ENCODE data around the gene CENPC. TPM values are rescaled to one million over a fixed set of nuclear protein-coding genes. Genes with fewer than 3 reads are reported as not detected.

Gene CENPC
- total RNA-seq, 1 experiment from 2014 or later = 19.1 TPM

- TF ChIP-seq ZNF532 (CRISPR knock-in tag; IDR thresholded peaks at IDR 0.05; ENCODE audit: borderline replicate concordance) = no peak
- TF ChIP-seq TEAD4 (CRISPR knock-in tag; IDR thresholded peaks at IDR 0.05) = no peak
- no peak for TF ChIP-seq MXD4 (CRISPR knock-in tag; IDR thresholded peaks at IDR 0.05; ENCODE audit: borderline replicate concordance)
- no peak for TF ChIP-seq TP53 (CRISPR knock-in tag; IDR thresholded peaks at IDR 0.05)
- TF ChIP-seq ZNF512 (CRISPR knock-in tag; IDR thresholded peaks at IDR 0.05; ENCODE audit: borderline replicate concordance) = no peak
- no peak for TF ChIP-seq ELF4 (CRISPR knock-in tag; IDR thresholded peaks at IDR 0.05; ENCODE audit: low read depth)
- no peak for TF ChIP-seq RORB (CRISPR knock-in tag; IDR thresholded peaks at IDR 0.05)
- no peak for TF ChIP-seq CBFB (CRISPR knock-in tag; IDR thresholded peaks at IDR 0.05; ENCODE audit: low read depth)
Observed at GRCh38 chr4:67550451-67550850, 5.1 kb upstream of the CENPC start (continued).

- H3K4me1 Mint-ChIP-seq = peaks cover 5% of the 10 kb centered on the region; the same call in 1 of the 2 replicates
- TF ChIP-seq NFE2L1 (CRISPR knock-in tag; IDR thresholded peaks at IDR 0.05) = no peak
- no peak for TF ChIP-seq RELA (CRISPR knock-in tag; IDR thresholded peaks at IDR 0.05; ENCODE audit: borderline replicate concordance)
- TF ChIP-seq CREB1 (CRISPR knock-in tag; IDR thresholded peaks at IDR 0.05) = no peak
- TF ChIP-seq ATF3 (CRISPR knock-in tag; conservative IDR thresholded peaks at IDR 0.05) = no peak
- TF ChIP-seq ZNF416 (CRISPR knock-in tag; IDR thresholded peaks at IDR 0.05) = no peak
- no peak for TF ChIP-seq TEAD4 (CRISPR knock-in tag; IDR thresholded peaks at IDR 0.05)
- no peak for TF ChIP-seq ZNF512 (CRISPR knock-in tag; IDR thresholded peaks at IDR 0.05; ENCODE audit: borderline replicate concordance)
- TF ChIP-seq RORB (CRISPR knock-in tag; IDR thresholded peaks at IDR 0.05) = no peak
- no peak for TF ChIP-seq PRRX2 (CRISPR knock-in tag; IDR thresholded peaks at IDR 0.05)
- ChIA-PET CTCF (no interaction called here), POLR2A (no interaction called here)
- no peaks in the 10 kb centered on the region for H3K27me3 Mint-ChIP-seq (ENCODE audit: low read depth)
- no peak overlapping the region for H3K4me3 Mint-ChIP-seq
- no peak for DNase-seq (ENCODE audit: low spot score)
- H3K36me3 Mint-ChIP-seq = no peaks in the 10 kb centered on the region; the same call in 1 of the 2 replicates
- H3K9me3 Mint-ChIP-seq = peaks cover 3% of the 10 kb centered on the region; the same call in 1 of the 2 replicates
- ATAC-seq = no peak
- no peak overlapping the region for H3K27ac Mint-ChIP-seq
Observed at GRCh38 chr4:67549123-67549522, 3.8 kb upstream of the CENPC start.

- Mint-ChIP-seq H3K9me3 (peaks cover 3% of the 10 kb centered on the region; the same call in 1 of the 2 replicates), H3K36me3 (peaks cover 5% of the 10 kb centered on the region), H3K27me3 (ENCODE audit: low read depth) (no peaks in the 10 kb centered on the region), H3K4me1 (peaks cover 10% of the 10 kb centered on the region), H3K4me3 (no peak overlapping the region), H3K27ac (no peak overlapping the region)
- ChIA-PET POLR2A (no interaction called here), CTCF (no interaction called here)
- no peak for DNase-seq (ENCODE audit: low spot score)
- no peak for TF ChIP-seq MXD4 (CRISPR knock-in tag; IDR thresholded peaks at IDR 0.05; ENCODE audit: borderline replicate concordance)
- TF ChIP-seq ZNF317 (CRISPR knock-in tag; IDR thresholded peaks at IDR 0.05; ENCODE audit: borderline replicate concordance, low read depth) = no peak
- no peak for TF ChIP-seq SMAD4 (CRISPR knock-in tag; IDR thresholded peaks at IDR 0.05)
- TF ChIP-seq ZNF416 (CRISPR knock-in tag; IDR thresholded peaks at IDR 0.05) = no peak
- TF ChIP-seq STAT6 (CRISPR knock-in tag; conservative IDR thresholded peaks at IDR 0.05; ENCODE audit: low read depth) = no peak
- no peak for TF ChIP-seq MYBL2 (CRISPR knock-in tag; IDR thresholded peaks at IDR 0.05)
- no peak for TF ChIP-seq NFYB (CRISPR knock-in tag; conservative IDR thresholded peaks at IDR 0.05; ENCODE audit: low read depth)
- TF ChIP-seq NR1H2 (CRISPR knock-in tag; IDR thresholded peaks at IDR 0.05) = no peak
- TF ChIP-seq PRRX2 (CRISPR knock-in tag; IDR thresholded peaks at IDR 0.05) = no peak
- no peak for TF ChIP-seq OVOL2 (CRISPR knock-in tag; IDR thresholded peaks at IDR 0.05; ENCODE audit: borderline replicate concordance)
- TF ChIP-seq NFE2L1 (CRISPR knock-in tag; IDR thresholded peaks at IDR 0.05) = no peak
- ATAC-seq = no peak
Observed at GRCh38 chr4:67546971-67547370, 1.7 kb upstream of the CENPC start.

All from WTC11 (cell line).